HG02938 (cell line): ENCODE measurements around the gene TIGD4.
A peak's percentile ranks its signal among the peaks of the same experiment; 100 is the strongest.
"Not testable (repeated sequence)": the region's sequence is repeated elsewhere in the genome, so short reads cannot be mapped to it uniquely, and the experiment has no call there.

Experiments used
- ATAC-seq: cut with Tn5 transposase; IDR thresholded peaks from one replicate; pipeline ENCODE4 v1.9.1; 2021; ENCODE audit warnings: mild to moderate bottlenecking, moderate library complexity; ENCODE audit not compliant: unreplicated experiment

TIGD4 gene

GRCh38 chr4:152784490-152785350, 5.2 kb upstream of the TIGD4 start:
- no peak for ATAC-seq

GRCh38 chr4:152780267-152780778, 793 bp upstream of the TIGD4 start:
- peak; percentile 32 for ATAC-seq

GRCh38 chr4:152778656-152779512, 646 bp downstream of the TIGD4 start:
- ATAC-seq = peak; percentile 26

DNA sequence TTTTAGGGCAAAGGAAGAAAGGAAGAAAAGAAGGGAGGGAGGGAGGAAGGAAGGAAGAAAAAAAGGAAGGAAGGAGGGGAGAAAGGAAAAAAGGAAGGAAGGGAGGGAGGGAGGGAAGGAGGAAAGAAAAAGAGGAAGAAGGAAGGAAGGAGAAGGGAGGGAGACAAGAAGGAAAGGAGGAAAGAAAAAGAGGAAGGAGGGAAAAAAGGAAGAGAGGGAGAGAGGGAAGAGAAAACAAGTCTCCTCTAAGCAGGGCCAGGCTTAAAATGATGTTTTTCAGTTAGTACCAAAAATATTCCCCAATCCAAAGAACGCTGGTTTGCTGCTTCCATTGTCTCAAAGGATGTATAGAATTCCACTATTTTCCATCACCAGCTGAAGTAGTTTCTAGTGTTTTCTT, 2.0 kb downstream of the TIGD4 start:
- ATAC-seq = no peak

DNA sequence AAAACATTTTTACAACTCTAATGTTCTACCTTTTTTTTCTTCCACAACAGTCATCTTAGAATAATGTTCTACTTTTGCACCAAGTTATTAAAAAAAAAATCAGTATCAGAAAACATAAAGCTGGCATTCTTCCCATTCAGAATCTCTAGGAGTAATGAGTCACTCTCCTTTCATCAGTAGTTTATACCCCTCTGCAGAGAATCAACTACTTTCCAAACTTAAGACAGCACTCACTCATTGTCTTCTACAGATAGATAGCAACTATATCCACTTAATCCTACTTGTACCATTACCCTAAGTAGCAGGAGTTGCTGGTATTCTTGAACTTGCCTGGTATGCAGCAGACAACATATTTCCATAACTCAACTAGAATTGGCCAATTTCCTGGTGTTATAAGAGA, 3.2 kb downstream of the TIGD4 start:
- ATAC-seq = no peak

DNA sequence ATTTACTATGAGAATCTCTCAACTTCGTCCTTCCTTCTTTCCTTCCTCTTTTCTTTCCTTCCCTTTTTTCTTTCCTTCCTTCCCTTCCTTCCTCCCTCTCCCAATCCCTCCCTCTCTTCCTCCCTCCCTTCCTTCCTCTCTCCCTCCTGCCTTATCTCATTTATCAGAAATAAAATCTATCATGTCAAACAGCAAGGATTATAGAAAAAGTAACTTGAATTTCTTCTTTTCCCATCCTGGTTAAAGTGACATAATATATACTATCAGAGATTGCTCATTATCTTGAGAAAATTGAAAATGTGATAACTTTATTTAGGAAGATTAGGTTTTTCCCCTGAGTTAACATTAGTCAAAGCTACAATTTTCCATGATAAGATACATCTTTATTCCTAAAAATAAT, 5.6 kb downstream of the TIGD4 start:
- ATAC-seq = no peak

- ATAC-seq = no peak
These were observed 6.2 kb downstream of the TIGD4 start for GRCh38 chr4:152773339-152773738.

DNA sequence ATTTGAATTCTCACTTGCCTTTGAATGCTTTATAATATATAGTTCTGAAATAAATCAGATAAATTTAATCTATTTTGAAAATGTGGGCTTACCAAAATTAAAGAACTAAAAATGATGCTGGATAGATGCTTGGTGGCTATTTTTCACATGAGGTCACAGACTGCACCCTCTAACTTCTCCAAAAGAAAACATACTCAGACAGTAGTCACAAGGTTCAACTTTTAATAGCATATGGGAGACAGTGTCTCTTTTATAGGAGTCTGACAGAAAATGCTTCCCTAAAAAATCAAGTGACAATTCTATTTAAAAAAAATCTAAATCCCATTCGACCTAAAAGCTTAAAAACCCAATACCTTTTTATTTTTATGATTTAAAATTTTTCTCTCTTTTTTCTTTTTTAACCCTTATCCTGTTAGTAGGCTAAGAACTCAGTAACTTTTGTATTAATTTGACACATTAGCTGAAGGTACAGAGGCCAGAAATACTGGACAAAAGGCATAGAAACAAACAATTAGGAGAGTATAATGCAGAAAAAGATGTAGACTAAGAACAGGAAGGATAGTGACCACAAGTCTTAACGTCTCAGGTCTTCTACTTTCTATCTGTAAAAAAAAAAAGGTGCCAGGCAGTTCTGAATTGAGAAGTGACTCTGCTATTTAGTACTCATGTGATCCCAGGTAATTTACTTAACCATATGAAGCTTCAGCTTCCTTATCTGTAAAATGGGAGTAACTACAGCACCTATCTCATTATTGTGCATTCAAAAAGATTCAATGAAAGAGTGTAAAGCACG, 7.6 kb downstream of the TIGD4 start:
- peak; percentile 87 for ATAC-seq

DNA sequence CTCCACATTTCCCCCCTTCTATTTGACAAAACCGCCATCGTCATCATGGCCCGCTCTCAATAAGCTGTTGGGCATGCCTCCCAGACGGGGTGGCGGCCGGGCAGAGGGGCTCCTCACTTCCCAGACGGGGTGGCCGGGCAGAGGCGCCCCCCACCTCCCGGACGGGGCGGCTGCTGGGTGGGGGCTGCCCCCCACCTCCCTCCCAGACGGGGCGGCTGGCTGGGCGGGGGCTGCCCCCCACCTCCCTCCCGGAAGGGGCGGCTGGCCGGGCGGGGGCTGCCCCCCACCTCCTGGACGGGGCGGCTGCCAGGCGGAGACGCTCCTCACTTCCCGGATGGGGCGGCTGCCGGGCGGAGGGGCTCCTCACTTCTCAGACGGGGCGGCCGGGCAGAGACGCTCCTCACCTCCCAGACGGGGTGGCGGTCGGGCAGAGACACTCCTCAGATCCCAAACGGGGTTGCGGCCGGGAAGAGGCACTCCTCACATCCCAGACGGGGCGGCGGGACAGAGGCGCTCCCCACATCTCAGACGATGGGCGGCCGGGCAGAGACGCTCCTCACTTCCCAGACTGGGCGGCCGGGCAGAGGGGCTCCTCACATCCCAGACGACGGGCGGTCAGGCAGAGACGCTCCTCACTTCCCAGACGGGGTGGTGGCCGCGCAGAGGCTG, 14.3 kb downstream of the TIGD4 start:
- ATAC-seq = not testable (repeated sequence)

- no peak for ATAC-seq
These were observed 15.7 kb downstream of the TIGD4 start for GRCh38 chr4:152763796-152764195.

GRCh38 chr4:152748619-152749018, 30.9 kb downstream of the TIGD4 start:
- no peak for ATAC-seq

DNA sequence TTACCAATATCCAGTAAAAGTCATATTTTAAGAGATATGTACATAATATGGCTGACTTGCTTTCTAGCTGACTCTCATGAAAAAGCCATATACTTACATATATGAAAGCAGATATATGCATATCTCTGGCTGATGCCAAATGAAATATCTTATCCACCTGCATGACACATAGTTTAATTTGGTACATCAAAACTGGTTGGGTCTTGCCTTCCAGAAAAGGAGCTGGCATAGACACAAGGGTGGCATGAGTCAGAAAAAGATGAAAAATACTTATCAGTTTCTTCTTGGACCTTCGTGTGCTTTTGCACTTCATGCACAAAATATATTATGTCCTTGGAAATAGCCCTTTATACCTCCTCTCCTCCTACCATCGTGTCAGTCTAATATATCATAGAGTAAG, 32.1 kb downstream of the TIGD4 start:
- no peak for ATAC-seq

DNA sequence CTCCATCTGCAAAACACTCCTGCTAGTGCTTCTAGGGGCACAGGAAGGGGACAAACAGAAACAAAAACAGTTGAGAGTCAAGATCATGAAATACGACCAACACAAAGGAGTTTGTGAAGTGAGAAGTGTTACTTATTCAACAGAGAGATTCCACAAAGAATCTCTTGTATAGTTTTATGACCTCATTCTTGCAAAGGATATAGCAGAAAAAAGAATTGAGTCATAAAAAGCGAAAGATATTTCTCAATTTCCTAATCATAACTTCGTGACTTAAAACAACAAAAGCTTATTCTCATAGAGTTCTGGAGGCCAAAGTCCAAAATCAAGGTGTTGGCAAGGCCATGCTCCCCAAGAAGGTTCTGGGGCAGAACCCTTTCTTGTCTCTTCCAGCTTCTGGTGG, 40.7 kb downstream of the TIGD4 start:
- ATAC-seq = no peak

GRCh38 chr4:152735906-152736305, 43.6 kb downstream of the TIGD4 start:
- ATAC-seq = no peak

- no peak for ATAC-seq
These were observed 44.1 kb downstream of the TIGD4 start for GRCh38 chr4:152735396-152735859.

- no peak for ATAC-seq
These were observed 44.9 kb downstream of the TIGD4 start for GRCh38 chr4:152734699-152735050.

- no peak for ATAC-seq
These were observed 45.4 kb downstream of the TIGD4 start for GRCh38 chr4:152734015-152734698.

DNA sequence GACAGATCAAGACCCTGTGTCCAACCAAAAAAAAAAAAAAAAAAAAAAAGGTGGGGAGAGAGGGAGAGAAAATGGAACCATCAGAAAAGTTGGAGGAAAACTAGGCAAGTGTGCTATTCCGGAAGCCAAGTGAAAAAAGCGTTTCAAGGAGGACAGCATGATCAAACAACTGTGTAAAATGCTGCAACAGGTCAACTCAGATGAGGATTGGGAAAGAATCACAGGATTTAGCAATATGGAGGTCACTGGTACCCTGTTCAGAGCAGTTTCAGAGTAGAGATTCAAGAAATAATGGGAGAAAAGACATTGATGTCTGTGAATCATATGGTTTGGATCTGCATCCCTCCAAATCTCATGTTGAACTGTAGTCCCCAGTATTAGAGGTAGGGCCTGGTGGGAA, 47.5 kb downstream of the TIGD4 start:
- ATAC-seq = no peak

DNA sequence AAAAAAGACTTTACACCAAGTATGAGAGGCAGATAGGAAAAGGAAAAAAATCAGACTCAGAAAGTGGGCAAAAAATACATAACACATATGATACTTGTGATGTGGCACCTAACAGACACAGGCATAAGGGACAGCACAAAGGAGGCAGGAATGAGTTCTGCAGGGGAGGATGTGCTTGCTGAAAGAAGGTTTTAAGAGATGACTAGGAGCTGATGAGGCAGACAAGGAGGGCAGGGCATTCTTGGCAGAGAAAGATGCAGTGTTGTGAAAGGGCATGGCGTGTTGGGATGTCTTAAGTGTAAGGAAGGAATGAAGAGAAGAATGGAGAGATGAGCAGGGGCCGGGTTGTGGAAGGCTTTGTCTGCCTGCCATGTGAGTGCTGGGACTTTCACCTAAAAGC, 50.1 kb downstream of the TIGD4 start:
- ATAC-seq = no peak

DNA sequence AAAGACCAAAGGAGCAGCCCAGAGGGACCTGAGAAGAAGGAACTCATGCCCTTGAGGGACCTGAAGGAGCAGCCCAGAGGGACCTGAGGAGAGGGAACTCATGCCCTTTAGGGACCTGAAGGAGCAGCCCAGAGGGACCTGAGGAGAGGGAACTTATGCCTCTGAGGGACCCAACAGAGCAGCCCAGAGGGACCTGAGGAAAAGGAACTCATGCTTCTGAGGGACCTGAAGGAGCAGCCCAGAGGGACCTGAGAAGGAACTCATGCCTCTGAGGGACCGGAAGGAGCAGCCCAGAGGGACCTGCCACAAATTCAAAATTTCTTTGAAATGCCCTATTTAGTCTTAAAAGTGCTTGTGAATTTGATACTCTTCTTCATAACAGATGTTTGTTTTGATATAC, 51.2 kb downstream of the TIGD4 start:
- ATAC-seq = no peak
